GM19025 (cell line): ENCODE measurements around the gene KNCN.
A peak's percentile ranks its signal among the peaks of the same experiment; 100 is the strongest.

Source experiments
- ATAC-seq: cut with Tn5 transposase; IDR thresholded peaks from one replicate; pipeline ENCODE4 v1.9.1; 2021; ENCODE audit warnings: mild to moderate bottlenecking, low read depth, moderate library complexity; ENCODE audit not compliant: unreplicated experiment

KNCN gene

DNA sequence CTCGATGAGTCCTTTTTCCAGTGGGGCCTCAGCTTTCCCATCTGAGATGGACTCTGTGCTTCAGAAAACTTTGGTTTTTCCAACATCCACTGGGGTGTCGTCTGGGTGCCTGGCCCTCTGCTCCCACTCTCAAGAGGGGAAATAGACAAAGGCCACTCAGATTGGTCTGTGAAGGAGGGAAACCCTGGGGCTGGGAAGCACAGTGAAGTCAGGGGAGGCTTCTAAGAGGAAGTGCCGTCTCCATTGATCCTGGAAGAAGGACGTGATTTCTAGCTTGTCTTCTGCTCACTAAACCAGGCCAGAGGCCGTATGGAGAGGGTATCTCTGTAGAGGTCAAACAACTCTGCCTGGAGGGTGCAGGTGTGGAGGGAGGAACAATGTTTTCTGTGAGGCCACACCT lies 5.2 kb downstream of the KNCN start:
- no peak for ATAC-seq

- no peak for ATAC-seq
Observed at GRCh38 chr1:46545784-46546183, 5.7 kb downstream of the KNCN start.

GRCh38 chr1:46544561-46545240 lies 6.7 kb downstream of the KNCN start:
- no peak for ATAC-seq

- no peak for ATAC-seq
Observed at GRCh38 chr1:46543761-46544560, 7.5 kb downstream of the KNCN start.

DNA sequence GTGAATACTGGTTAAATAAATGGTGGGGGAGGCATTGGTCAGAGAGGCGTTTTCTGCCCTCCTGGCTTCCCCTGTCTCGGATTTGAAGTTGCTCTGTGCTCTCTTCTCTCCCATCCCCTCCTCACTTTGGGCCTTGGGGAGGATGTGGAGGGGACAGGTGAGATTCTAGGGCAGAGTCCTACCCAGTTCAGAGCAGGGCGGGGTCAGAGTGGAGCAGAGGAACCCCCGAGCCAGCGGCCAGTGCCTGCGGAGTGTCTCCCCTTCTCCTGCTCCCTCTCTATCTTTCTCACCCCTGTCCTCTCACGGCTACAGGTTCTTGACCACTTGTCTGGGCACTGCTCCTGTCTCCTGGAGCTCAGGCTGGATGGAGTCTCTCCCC lies 8.1 kb downstream of the KNCN start:
- ATAC-seq, result no peak

- no peak for ATAC-seq
Observed at GRCh38 chr1:46539972-46540371, 11.5 kb downstream of the KNCN start.

DNA sequence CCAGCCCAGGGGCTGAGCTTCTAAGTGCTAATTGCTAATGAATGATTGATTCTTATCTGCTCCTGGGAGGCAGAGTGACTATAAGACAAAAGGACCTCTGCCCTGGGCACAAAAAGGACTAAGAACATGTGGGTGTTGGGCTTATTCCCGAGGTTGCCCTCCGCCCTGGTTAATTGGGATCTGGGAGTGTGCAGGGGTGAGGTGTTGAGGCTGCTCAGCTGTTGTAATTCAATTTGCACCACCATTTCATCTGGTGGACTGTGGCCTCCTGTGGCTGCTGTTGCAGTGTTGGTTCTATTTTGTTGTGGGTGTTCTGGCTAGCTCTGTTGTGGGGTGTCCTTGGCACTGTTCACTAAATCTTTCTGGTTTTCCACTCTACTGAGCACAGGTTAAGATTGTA lies 13.3 kb downstream of the KNCN start:
- no peak for ATAC-seq

DNA sequence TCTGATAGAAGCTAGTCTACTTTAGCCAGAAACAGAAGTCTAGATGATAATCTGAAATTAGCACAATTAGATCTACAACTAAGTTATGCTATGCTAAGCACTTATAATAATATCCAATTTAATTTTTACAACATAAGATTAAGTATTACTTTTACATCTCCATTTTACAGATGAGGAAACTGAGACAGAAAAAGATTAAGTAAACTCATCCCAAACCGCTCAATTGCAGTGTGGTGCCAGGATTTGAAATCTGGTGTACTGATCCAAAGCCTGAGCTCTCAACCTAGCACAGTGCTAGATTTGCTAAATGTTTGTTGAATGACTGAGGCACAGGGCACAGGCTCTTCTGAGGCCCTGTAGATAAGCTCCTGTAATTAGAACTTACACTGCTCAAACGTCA lies 13.8 kb downstream of the KNCN start:
- ATAC-seq, result no peak

- ATAC-seq, result no peak
Observed at GRCh38 chr1:46536527-46536926, 14.9 kb downstream of the KNCN start.

DNA sequence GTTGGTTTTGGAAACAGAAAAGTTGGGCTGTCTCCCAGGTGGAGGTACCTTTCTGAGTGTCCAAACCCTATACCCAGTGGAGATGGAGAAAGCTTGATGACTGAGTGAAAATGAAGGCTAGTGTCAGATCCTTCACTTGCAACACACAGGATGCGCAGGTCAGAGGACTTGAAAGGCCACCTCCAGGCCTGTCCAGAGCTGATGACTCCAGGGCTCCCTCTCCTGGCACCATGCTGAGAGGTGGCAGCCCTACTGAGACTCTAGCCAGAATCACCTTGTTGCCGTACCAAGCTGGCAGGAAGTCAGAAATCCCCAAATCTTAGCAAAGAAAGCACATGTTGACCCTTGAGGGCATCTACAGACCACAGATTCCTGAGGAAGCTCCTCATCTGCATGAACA lies 16.4 kb downstream of the KNCN start:
- ATAC-seq, result no peak

GRCh38 chr1:46533179-46533864 lies 18.1 kb downstream of the KNCN start:
- no peak for ATAC-seq

DNA sequence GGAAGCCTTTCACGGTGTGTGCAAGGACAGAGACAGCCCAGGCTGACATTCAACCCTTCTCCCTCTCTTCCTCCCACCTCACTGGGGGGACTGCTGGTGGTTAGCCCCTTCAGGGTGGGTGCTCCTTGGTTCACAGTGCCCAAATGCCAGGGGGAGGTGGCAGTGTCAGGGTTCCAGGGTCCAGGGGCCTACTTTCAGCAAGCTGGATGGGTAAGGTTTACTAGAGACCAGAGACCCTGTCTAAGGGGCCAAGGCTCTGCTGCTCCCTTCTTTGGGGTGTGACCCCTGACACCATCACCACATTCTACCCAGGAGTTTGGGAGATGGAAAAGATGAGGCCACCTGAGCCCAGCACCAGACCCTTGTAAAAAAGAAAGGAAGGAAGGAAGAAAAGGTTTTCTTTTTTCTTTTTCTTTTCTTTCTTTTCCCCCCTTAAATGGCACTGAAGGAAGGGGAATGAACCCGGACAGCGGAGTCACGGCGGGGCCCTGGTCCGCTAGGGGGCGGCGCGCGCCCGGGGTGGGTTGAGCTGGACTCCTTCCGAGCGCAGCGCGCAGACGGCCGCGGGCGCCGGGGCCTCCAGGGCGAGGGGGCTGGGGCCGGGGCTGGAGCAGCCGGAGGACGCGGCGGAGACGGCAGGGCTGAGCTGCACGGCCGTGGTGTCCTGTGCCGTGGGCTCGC lies 18.8 kb downstream of the KNCN start:
- no peak for ATAC-seq

DNA sequence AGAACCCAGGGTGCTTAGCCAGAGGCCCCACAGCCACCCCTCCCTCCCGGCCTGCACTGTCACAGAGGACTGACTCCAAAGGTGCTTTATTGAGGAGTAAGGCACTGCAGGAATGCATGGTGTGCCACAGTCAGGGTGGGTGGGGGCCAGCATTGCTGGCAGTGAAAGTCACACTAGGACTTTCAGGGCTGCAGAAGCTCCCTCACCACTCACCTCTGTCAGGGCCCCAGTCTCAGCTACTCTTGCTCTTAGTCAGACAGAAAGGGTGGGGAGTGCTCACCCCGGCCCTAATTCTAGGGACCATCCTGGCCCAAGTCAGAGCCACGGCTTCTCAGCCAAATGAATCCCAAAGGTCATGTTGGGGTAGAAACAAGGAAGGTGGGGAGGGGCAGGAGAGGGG lies 19.4 kb downstream of the KNCN start:
- ATAC-seq, result no peak

GRCh38 chr1:46530791-46531409 lies 20.5 kb downstream of the KNCN start:
- no peak for ATAC-seq

DNA sequence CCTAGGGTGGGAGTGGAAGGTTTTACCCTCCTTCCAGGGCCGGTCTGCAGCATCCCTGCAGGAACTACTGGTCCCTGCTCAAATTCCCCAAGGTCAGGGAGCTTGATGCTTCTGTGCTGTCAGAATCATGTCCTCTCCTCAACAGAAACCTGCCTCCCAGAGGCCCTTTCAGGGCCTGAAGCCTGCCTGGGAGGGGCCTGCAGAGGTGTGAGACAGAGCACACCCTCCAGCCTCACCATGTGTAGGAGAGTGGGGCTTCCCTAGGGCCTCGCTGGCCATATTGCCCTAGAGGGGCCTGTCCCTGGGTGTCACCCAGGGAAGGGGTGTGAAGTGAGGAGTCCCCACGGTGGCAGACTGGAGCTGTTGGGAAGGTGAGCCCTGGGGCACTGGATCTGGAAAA lies 21.1 kb downstream of the KNCN start:
- ATAC-seq, result no peak

- no peak for ATAC-seq
Observed at GRCh38 chr1:46529031-46529630, 22.3 kb downstream of the KNCN start.

DNA sequence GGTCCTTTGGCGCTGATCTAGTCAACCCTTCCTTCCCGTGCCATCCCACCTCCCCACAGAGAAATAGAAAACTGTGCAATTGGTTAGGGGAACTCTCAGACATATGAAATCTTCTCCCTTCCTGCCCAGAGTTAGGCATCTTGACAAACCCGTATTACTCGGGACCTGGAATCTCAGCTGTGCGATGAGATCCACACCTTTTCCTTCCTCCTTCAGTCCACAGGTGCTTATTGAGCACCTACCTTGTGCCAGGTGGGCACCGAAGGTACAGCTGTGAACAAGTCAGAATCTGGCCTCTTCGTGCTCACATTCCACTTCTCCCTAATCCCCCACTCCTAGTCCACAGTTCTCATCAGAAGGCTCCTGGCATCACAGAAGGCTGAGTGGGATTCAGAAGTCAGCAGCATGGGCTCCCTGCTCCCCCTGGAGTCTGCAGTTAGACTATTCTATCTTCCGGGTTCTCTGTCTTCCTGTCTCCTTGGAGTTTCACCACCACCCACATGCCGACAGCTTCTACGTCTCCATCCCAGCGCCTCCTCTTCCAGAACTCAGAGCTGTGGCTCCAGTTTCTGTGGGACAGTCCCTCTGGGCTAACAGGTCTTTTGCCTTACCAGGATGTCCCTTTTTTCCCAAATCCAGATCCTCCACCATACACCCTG lies 23.0 kb downstream of the KNCN start:
- no peak for ATAC-seq

DNA sequence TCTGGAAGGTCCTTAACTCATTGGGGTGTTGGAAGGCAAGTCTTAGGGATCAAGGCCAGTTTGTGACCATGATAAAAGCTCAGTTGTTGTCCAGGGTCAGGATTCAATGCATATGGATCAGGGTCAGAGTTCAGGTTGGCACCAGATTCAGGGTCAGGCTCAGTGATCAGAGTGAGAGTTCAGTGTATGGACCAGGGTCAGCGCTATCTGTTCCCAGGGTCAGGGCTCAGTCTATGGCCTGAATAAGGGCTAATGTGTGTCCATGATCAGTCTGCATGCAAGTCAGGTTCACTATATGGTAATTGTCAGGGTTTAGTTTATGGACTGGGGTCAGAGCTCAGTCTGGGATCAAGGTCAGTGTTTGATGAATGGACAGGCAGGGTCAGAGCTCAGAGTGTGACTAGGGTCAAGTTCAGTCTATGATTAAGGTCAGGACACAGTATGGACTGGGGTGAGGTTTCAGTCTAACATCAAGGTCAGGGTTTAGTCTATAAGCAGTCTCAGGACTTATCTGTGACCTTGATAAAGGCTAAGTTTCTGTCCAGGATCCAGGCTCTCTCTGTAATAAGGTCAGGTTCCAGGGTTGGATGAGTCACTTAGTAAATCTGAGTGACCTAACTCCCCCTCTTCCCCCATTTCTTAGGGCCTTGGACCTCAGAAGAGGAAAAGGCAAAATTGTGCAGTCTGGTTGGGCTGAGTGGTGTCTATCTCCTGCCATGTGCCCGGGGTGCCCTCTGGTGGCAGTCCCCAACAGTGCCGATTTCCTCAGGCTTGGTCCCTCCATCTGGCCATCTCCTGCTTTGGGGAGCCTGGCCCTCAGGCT lies 23.8 kb downstream of the KNCN start:
- ATAC-seq, result peak; percentile 48
